RWPE1 (cell line): ENCODE data around the gene MOAP1.

Experiments
- CTCF ChIA-PET: fragments of 350-600 bp; sonication (Branson Sonifier 250); formaldehyde crosslinking; extraction: SDS; loops from one replicate; lab custom pipeline; 2021; lab: Yijun Ruan, JAX
- POLR2A ChIA-PET: fragments of 400-600 bp; formaldehyde crosslinking; extraction: SDS; loops from one replicate; lab custom pipeline; 2020; ENCODE audit warnings: antibody characterized with exemption; ENCODE audit not compliant: low non-redundant PET; lab: Yijun Ruan, JAX
- DNase-seq: peaks from one replicate; pipeline ENCODE4 v3.0.0; 2012; ENCODE audit warnings: low spot score
- H3K27ac ChIP-seq: fragments of 450-650 bp; 2 replicates; pipeline ENCODE4 v1.5.1; 2017
- TF ChIP-seq, protein P1 (sequence below): fragments of 450-650 bp; conservative IDR thresholded peaks from 2 replicates; pipeline ENCODE4 v1.5.1; 2017; ENCODE audit warnings: low read depth, mild to moderate bottlenecking

Gene MOAP1

DNA sequence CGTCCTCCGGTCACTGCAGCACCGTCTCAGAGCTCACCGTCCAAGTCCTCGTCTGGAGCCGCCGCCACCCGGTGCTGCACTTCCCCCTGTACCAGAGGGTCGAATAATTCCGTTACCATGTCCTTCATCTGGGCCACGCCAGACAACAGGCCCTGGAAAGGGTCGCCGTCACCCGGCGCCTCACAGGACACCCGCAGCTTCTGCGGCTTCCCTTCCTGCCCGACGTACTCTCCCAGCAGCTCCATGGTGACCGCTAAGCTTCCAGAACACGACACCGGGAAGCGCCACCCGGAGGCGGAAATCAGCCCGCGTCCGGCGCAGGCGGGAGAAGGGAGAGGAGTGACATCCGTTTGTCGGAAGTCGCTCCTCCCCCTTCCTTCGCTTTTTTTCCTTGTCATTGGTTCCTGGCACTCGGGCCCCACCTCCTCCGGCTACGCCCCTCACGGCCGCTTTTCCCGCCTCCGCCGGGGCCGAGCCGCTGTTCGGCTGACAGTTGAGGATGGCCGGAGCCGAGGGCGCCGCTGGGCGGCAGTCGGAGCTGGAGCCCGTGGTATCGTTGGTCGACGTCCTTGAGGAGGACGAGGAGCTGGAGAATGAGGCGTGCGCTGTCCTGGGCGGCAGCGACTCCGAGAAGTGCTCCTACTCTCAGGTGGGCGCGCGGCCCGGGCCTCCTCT lies 22.2 kb upstream of the MOAP1 start, which contains the start of the genes GON7 and UBR7:
TSS of gene GON7 (minus strand) at position 273 of the 675 bp plus-strand sequence. CDS start at position 245, 28 bp downstream.
TSS of gene UBR7 (plus strand) at position 464 of the 675 bp plus-strand sequence. CDS start at position 500, 36 bp downstream.
- DNase-seq = peak; percentile 96
- POLR2A ChIA-PET = interaction anchor here (1.0 to 1.5 kb wide), 2 partner anchors 22 to 24 kb away, joined by 4 to 6 read pairs; partner anchors contain the start of genes LYSET and MOAP1
- CTCF ChIA-PET = interaction anchor here (0.6 to 0.7 kb wide), 2 partner anchors 116 to 339 kb away, joined by 3 read pairs; no protein-coding TSS in a partner anchor
- H3K27ac ChIP-seq = peak within 1 kb of the TSS; percentile 90
- TF ChIP-seq, protein P1, sequence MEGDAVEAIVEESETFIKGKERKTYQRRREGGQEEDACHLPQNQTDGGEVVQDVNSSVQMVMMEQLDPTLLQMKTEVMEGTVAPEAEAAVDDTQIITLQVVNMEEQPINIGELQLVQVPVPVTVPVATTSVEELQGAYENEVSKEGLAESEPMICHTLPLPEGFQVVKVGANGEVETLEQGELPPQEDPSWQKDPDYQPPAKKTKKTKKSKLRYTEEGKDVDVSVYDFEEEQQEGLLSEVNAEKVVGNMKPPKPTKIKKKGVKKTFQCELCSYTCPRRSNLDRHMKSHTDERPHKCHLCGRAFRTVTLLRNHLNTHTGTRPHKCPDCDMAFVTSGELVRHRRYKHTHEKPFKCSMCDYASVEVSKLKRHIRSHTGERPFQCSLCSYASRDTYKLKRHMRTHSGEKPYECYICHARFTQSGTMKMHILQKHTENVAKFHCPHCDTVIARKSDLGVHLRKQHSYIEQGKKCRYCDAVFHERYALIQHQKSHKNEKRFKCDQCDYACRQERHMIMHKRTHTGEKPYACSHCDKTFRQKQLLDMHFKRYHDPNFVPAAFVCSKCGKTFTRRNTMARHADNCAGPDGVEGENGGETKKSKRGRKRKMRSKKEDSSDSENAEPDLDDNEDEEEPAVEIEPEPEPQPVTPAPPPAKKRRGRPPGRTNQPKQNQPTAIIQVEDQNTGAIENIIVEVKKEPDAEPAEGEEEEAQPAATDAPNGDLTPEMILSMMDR = no peak; the same call in 1 of the 2 replicates

- DNase-seq = no peak
- POLR2A ChIA-PET = no interaction called here
- TF ChIP-seq, protein P1 = no peak
- CTCF ChIA-PET = no interaction called here
- H3K27ac ChIP-seq = peak overlapping the region; percentile 48
These were observed 16.5 kb upstream of the MOAP1 start for GRCh38 chr14:93201155-93201704.

DNA sequence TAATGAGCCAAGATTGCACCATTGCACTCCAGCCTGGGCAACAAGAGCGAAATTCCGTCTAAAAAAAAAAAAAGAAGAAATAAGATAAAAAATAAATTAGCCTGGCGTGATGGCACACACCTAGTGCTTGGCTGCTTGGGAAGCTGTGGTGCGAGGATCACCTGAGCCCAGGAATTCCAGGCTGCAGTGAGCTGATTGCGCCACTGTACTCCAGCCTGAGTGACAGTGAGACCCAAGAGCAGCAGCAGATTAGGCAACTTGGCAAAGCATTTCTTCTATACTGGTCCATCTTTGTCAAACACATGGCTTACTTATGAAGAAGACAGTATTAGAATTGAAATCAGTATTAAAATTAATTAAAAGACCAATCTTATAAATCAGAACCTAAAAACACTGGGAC lies 15.9 kb upstream of the MOAP1 start:
- ChIA-PET CTCF (interaction anchor here (0.7 kb wide), 1 partner anchor 301 kb away, joined by 3 read pairs; no protein-coding TSS in a partner anchor), POLR2A (no interaction called here)
- no peak overlapping the region for H3K27ac ChIP-seq
- TF ChIP-seq, protein P1 = no peak
- DNase-seq = no peak

DNA sequence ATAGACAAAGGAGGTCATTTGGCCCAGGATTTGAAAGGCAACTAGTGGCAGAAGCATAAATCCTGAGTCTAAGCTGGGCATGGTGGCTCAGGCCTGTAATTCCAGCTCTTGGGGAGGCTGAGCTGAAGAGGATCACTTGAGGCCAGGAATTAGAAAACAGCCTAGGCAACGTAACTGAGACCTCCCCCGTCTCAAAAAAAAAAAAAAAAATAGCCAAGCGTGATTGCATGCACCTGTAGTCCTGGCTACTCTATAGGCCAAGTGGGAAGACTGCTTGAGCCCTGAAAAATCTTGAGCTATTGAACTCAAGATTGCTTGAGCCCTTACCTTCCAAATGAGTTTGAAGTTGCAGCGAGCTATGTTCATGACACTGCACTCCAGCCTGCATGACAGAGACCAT lies 14.3 kb upstream of the MOAP1 start:
- ChIA-PET CTCF (interaction anchor here (0.6 kb wide), 1 partner anchor 78 kb away, joined by 4 read pairs; no protein-coding TSS in a partner anchor), POLR2A (no interaction called here)
- H3K27ac ChIP-seq = no peak overlapping the region
- DNase-seq = no peak
- TF ChIP-seq, protein P1 = no peak

DNA sequence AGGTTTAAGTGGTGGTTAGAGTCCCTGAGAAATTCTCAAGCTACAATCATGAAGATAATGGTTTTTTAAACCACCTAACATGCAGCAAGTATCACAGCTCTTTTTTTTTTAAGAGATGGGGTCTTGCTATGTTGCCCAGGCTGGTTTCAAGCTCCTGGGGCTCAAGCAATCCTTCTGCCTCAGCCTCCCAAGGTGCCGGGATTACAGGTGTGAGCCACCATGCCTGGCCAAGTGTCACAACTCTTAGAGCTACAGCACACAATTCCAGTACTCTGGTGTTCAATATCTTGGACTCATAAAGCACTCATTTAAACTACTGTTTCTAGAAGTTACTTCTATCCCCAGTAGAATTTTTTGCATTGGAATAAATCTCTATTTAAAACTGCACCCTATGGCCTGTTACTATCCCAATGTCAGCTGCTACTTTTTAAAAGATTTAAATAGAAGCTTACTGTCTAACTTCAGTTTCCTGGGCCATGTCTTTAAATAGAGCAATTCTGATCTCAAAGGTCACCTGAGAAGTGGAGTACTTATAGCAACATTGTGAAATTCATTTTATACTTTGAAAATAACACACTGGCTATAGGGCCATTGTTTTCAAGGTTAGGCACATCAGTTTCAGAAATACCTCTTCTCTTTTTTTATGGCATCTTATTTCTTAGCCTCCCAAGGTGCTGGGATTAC lies 10.8 kb upstream of the MOAP1 start:
- TF ChIP-seq, protein P1 = no peak
- H3K27ac ChIP-seq = no peak overlapping the region
- ChIA-PET CTCF (interaction anchor here (0.5 to 0.7 kb wide), 3 partner anchors 92 to 593 kb away, joined by 3 to 5 read pairs (median 5); partner anchors contain the start of gene PRIMA1), POLR2A (no interaction called here)
- no peak for DNase-seq

GRCh38 chr14:93186956-93187355 lies 2.3 kb upstream of the MOAP1 start:
- CTCF ChIA-PET = interaction anchor here (0.6 kb wide), 1 partner anchor 72 kb away, joined by 3 read pairs; no protein-coding TSS in a partner anchor
- no peak overlapping the region for H3K27ac ChIP-seq
- no peak for DNase-seq
- TF ChIP-seq, protein P1 = no peak
- POLR2A ChIA-PET = no interaction called here
